ENCODE results near the gene ZP1. TPM values are rescaled to one million over a fixed set of nuclear protein-coding genes. Genes with fewer than 3 reads are reported as not detected.

Gene ZP1
- total RNA-seq, 3 donors from 2014 or later (not counting 1 experiment from before 2014, with no cell fraction given), result 0.35 TPM; not detected in 2

DNA sequence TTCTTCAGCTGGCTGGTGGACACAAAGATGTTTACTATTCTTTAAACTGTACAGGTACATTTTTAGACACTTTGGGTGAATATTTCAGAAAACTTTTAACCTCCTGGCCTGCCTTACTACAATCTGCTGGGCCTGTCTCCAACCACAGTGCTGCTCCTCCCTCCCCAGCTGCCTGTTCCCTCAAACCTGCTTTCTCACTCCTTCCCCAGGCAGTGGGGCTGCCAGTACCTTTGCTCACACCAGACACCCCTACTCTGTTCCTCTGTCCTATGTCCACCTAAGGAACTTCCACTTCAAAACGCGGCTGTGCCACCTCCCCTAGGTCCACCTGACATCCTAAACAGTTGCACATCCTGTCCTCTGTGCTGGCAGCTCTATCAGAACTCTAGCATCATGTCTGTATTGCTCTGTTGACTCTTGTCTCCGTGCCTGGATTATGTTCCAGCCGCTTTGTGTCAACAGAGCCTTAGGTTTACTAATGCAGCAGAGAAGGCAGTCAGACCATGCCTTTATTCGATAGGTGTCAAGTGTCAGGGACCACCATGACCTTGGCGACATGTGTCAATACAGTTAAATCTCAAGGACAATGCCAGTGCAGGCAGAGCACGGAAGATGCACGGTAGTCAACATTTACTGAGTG, 13.4 kb downstream of the ZP1 start:
- Histone ChIP-seq H3K4me1 (ENCODE audit: control insufficient read depth, insufficient read depth, low read length) (no peaks in the 10 kb centered on the region), H3K9me3 (ENCODE audit: control insufficient read depth, insufficient read depth, low read length) (no peaks in the 10 kb centered on the region), H3K27me3 (ENCODE audit: control insufficient read depth, insufficient read depth, low read length) (no peaks in the 10 kb centered on the region), H3K4me3 (ENCODE audit: low read length) (no peak overlapping the region), H3K36me3 (ENCODE audit: control insufficient read depth, insufficient read depth, low read length) (peaks cover 23% of the 10 kb centered on the region), H3K27ac (ENCODE audit: low read length) (no peak overlapping the region)
- Mint-ChIP-seq H3K27me3 (ENCODE audit: low read depth in 2 of 2) (no peaks in the 10 kb centered on the region), H3K9me3 (no peaks in the 10 kb centered on the region), H3K4me1 (peaks cover under 1 to 4% of the 10 kb centered on the region in 2 donors), H3K4me3 (no peak overlapping the region), H3K27ac (no peak overlapping the region), H3K36me3 (peaks cover 5% of the 10 kb centered on the region)
- ATAC-seq (no peak), DNase-seq (no peak)
- intact Hi-C loops (cut with micrococcal nuclease), result no loop called here
- TF ChIP-seq, protein P1, sequence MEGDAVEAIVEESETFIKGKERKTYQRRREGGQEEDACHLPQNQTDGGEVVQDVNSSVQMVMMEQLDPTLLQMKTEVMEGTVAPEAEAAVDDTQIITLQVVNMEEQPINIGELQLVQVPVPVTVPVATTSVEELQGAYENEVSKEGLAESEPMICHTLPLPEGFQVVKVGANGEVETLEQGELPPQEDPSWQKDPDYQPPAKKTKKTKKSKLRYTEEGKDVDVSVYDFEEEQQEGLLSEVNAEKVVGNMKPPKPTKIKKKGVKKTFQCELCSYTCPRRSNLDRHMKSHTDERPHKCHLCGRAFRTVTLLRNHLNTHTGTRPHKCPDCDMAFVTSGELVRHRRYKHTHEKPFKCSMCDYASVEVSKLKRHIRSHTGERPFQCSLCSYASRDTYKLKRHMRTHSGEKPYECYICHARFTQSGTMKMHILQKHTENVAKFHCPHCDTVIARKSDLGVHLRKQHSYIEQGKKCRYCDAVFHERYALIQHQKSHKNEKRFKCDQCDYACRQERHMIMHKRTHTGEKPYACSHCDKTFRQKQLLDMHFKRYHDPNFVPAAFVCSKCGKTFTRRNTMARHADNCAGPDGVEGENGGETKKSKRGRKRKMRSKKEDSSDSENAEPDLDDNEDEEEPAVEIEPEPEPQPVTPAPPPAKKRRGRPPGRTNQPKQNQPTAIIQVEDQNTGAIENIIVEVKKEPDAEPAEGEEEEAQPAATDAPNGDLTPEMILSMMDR (IDR thresholded peaks at IDR 0.05), result no peak
- 95% methylated on average over 8 of the region's 8 CpGs for WGBS (ENCODE audit: insufficient coverage)

DNA sequence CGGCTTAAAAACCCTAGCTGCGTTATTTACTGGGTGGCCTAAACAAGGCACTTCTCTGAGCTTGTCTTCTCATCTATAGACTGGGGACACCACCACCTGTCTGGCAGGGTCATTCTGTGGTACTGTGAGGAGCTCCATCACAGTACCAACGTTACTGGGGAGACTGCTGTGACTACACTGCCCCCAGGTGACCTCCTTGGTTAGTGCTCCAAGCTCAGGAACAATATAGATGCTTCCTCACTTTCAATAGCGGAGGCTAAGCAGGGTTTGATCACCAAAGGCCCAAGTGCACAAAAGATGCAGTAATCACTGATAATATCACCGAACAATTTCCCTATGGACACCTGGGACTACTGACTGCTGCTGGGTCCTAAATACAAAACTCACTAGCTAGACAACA, 20.2 kb downstream of the ZP1 start:
- 62% methylated on average over 5 of the region's 5 CpGs for WGBS (ENCODE audit: insufficient coverage)
- Mint-ChIP-seq H3K27ac (no peak overlapping the region), H3K4me1 (peaks cover 7 to 12% of the 10 kb centered on the region in 2 donors), H3K9me3 (no peaks in the 10 kb centered on the region), H3K4me3 (no peak overlapping the region), H3K36me3 (no peaks in the 10 kb centered on the region), H3K27me3 (ENCODE audit: low read depth in 2 of 2) (no peaks in the 10 kb centered on the region)
- Histone ChIP-seq H3K36me3 (ENCODE audit: control insufficient read depth, insufficient read depth, low read length) (peaks cover 6% of the 10 kb centered on the region), H3K4me3 (ENCODE audit: low read length) (no peak overlapping the region), H3K27ac (ENCODE audit: low read length) (no peak overlapping the region), H3K4me1 (ENCODE audit: control insufficient read depth, insufficient read depth, low read length) (peaks cover 4% of the 10 kb centered on the region), H3K27me3 (ENCODE audit: control insufficient read depth, insufficient read depth, low read length) (no peaks in the 10 kb centered on the region), H3K9me3 (ENCODE audit: control insufficient read depth, insufficient read depth, low read length) (no peaks in the 10 kb centered on the region)
- TF ChIP-seq, protein P1 (IDR thresholded peaks at IDR 0.05), result no peak
- peak in 1 of 2 donors; percentile 63 for DNase-seq
- ATAC-seq, result peak; percentile 46 to 64 (median 56)
- intact Hi-C loops (cut with micrococcal nuclease), result no loop called here

DNA sequence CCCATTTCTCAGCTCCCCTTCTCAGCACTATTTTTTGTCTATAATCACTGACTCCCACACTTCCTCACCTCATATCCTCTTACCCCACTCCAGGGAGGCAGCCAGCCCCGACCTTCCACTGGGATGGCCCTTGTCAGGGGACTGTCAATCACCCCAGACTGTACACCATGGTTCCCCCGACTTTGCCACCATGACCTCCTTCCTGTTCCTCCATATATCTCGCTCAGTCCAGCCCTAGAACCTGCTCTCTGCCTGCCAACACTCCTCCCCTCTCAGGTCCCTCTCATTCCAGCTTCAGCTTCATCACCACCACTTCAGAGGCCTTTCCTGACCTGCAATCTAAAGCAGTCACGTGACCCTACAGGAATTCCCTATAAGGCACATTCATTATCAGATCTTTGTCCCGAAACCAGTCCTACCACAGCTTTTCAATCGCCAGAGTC, 22.5 kb downstream of the ZP1 start:
- H3K4me1 ChIP-seq (ENCODE audit: control insufficient read depth, insufficient read depth, low read length), result peaks cover 4% of the 10 kb centered on the region
- 59% methylated on average over 6 of the region's 6 CpGs for WGBS (ENCODE audit: insufficient coverage)
- ATAC-seq, result no peak
- peaks cover 17% of the 10 kb centered on the region for H3K36me3 ChIP-seq (ENCODE audit: control insufficient read depth, insufficient read depth, low read length)
- H3K9me3 ChIP-seq (ENCODE audit: control insufficient read depth, insufficient read depth, low read length), result no peaks in the 10 kb centered on the region
- Mint-ChIP-seq H3K9me3 (no peaks in the 10 kb centered on the region), H3K27me3 (ENCODE audit: low read depth in 2 of 2) (no peaks in the 10 kb centered on the region), H3K27ac (peak overlapping the region in 1 of 2 donors; percentile 23), H3K4me1 (peaks cover 7 to 12% of the 10 kb centered on the region in 2 donors), H3K36me3 (peaks cover 7% of the 10 kb centered on the region), H3K4me3 (no peak overlapping the region)
- DNase-seq, result no peak
- H3K27ac ChIP-seq (ENCODE audit: low read length), result no peak overlapping the region
- TF ChIP-seq, protein P1 (IDR thresholded peaks at IDR 0.05), result no peak
- no peak overlapping the region for H3K4me3 ChIP-seq (ENCODE audit: low read length)
- no peaks in the 10 kb centered on the region for H3K27me3 ChIP-seq (ENCODE audit: control insufficient read depth, insufficient read depth, low read length)
- intact Hi-C loops (cut with micrococcal nuclease), result no loop called here

DNA sequence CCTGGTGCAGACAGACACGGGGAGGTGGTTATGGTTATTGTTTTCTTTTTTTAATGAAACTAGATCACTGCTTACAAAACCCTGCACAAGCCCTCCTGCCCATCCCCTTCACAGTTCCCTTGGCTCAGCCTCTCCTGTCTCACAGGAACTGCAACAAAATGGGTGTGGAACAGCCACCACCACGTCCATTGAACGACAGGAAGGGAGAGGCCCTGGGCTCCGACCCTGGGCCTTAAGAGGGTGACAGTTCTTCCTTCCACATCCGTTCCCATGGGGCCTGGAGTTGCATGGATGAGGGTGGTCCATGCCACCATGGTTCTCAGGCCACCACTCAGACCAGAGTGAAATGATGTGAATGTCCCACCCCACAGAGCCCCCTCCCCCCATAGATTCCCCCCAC, 23.4 kb downstream of the ZP1 start:
- H3K4me3 ChIP-seq (ENCODE audit: low read length), result no peak overlapping the region

More for the DNA sequence above, 23.4 kb downstream of the ZP1 start:
- 52% methylated on average over 4 of the region's 5 CpGs for WGBS (ENCODE audit: insufficient coverage)
- Histone ChIP-seq H3K27me3 (ENCODE audit: control insufficient read depth, insufficient read depth, low read length) (no peaks in the 10 kb centered on the region), H3K27ac (ENCODE audit: low read length) (no peak overlapping the region), H3K4me1 (ENCODE audit: control insufficient read depth, insufficient read depth, low read length) (peaks cover 4% of the 10 kb centered on the region), H3K36me3 (ENCODE audit: control insufficient read depth, insufficient read depth, low read length) (peaks cover 24% of the 10 kb centered on the region), H3K9me3 (ENCODE audit: control insufficient read depth, insufficient read depth, low read length) (no peaks in the 10 kb centered on the region)
- no peak overlapping the region for H3K4me3 Mint-ChIP-seq
- H3K27ac Mint-ChIP-seq, result no peak overlapping the region
- H3K36me3 Mint-ChIP-seq, result peaks cover 13% of the 10 kb centered on the region
- TF ChIP-seq, protein P1 (IDR thresholded peaks at IDR 0.05), result no peak
- DNase-seq (no peak), ATAC-seq (no peak)
- intact Hi-C loops (cut with micrococcal nuclease), result no loop called here
- peaks cover 7 to 12% of the 10 kb centered on the region in 2 donors for H3K4me1 Mint-ChIP-seq
- H3K27me3 Mint-ChIP-seq (ENCODE audit: low read depth in 2 of 2), result no peaks in the 10 kb centered on the region
- no peaks in the 10 kb centered on the region for H3K9me3 Mint-ChIP-seq

Measured in natural killer cell (primary cell).